ENCODE measurements around the gene MRRF.
"Not testable (repeated sequence)": the region's sequence is repeated elsewhere in the genome, so short reads cannot be mapped to it uniquely, and the experiment has no call there.

The MRRF gene

GRCh38 chr9:122356627-122357026 is 91.9 kb downstream of the MRRF start:
- no peak for DNase-seq (ENCODE audit: low spot score)

GRCh38 chr9:122360891-122361290 is 96.2 kb downstream of the MRRF start:
- no peak for DNase-seq (ENCODE audit: low spot score)

- DNase-seq (ENCODE audit: low spot score): not testable (repeated sequence)
Measured at GRCh38 chr9:122363131-122363530, 98.4 kb downstream of the MRRF start.

- DNase-seq (ENCODE audit: low spot score): no peak
Measured at GRCh38 chr9:122364117-122364782, 99.6 kb downstream of the MRRF start.

GRCh38 chr9:122364783-122365150 is 100.1 kb downstream of the MRRF start:
- no peak for DNase-seq (ENCODE audit: low spot score)

- DNase-seq (ENCODE audit: low spot score): no peak
Measured at GRCh38 chr9:122366074-122366660, 101.5 kb downstream of the MRRF start.

GRCh38 chr9:122367065-122367464 is 102.4 kb downstream of the MRRF start:
- no peak for DNase-seq (ENCODE audit: low spot score)

GRCh38 chr9:122367774-122368460 is 103.2 kb downstream of the MRRF start:
- no peak for DNase-seq (ENCODE audit: low spot score)

- DNase-seq (ENCODE audit: low spot score): no peak
Measured at GRCh38 chr9:122368642-122369041, 104.0 kb downstream of the MRRF start.

- no peak for DNase-seq (ENCODE audit: low spot score)
Measured at GRCh38 chr9:122370303-122370702, 105.6 kb downstream of the MRRF start.

GRCh38 chr9:122370869-122371755 is 106.4 kb downstream of the MRRF start, which contains the start of gene PTGS1:
Gene PTGS1 (plus strand): TSS chr9:122371024. CDS start chr9:122371085, 61 bp downstream.
- no peak for DNase-seq (ENCODE audit: low spot score)

GRCh38 chr9:122371846-122372245 is 107.2 kb downstream of the MRRF start:
- DNase-seq (ENCODE audit: low spot score): no peak

- no peak for DNase-seq (ENCODE audit: low spot score)
Measured at GRCh38 chr9:122372856-122373845, 108.5 kb downstream of the MRRF start.

GRCh38 chr9:122374885-122375420 is 110.3 kb downstream of the MRRF start:
- DNase-seq (ENCODE audit: low spot score): peak; percentile 82

GRCh38 chr9:122376796-122377195 is 112.1 kb downstream of the MRRF start:
- no peak for DNase-seq (ENCODE audit: low spot score)

- no peak for DNase-seq (ENCODE audit: low spot score)
Measured at GRCh38 chr9:122377241-122378164, 112.8 kb downstream of the MRRF start.

GRCh38 chr9:122378236-122378635 is 113.6 kb downstream of the MRRF start:
- DNase-seq (ENCODE audit: low spot score): no peak

- DNase-seq (ENCODE audit: low spot score): no peak
Measured at GRCh38 chr9:122379340-122379739, 114.7 kb downstream of the MRRF start.

- no peak for DNase-seq (ENCODE audit: low spot score)
Measured at GRCh38 chr9:122380293-122380692, 115.6 kb downstream of the MRRF start.
